ENCODE data around the gene MRNIP. TPM values are rescaled to one million over a fixed set of nuclear protein-coding genes. Genes with fewer than 3 reads are reported as not detected.
A peak's percentile ranks its signal among the peaks of the same experiment; 100 is the strongest.

MRNIP gene
- total RNA-seq, 1 donor from 2014 or later = 42.2 TPM

- Mint-ChIP-seq H3K27ac (ENCODE audit: unreplicated experiment) (no peak overlapping the region), H3K27me3 (ENCODE audit: low read depth) (no peaks in the 10 kb centered on the region), H3K4me3 (peak overlapping the region; percentile 65), H3K36me3 (ENCODE audit: low read depth) (peaks cover 3% of the 10 kb centered on the region), H3K4me1 (peaks cover 5% of the 10 kb centered on the region), H3K9me3 (no peaks in the 10 kb centered on the region)
- DNase-seq (ENCODE audit: low read depth, low spot score) = no peak
- TF ChIP-seq, protein P1, sequence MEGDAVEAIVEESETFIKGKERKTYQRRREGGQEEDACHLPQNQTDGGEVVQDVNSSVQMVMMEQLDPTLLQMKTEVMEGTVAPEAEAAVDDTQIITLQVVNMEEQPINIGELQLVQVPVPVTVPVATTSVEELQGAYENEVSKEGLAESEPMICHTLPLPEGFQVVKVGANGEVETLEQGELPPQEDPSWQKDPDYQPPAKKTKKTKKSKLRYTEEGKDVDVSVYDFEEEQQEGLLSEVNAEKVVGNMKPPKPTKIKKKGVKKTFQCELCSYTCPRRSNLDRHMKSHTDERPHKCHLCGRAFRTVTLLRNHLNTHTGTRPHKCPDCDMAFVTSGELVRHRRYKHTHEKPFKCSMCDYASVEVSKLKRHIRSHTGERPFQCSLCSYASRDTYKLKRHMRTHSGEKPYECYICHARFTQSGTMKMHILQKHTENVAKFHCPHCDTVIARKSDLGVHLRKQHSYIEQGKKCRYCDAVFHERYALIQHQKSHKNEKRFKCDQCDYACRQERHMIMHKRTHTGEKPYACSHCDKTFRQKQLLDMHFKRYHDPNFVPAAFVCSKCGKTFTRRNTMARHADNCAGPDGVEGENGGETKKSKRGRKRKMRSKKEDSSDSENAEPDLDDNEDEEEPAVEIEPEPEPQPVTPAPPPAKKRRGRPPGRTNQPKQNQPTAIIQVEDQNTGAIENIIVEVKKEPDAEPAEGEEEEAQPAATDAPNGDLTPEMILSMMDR (conservative IDR thresholded peaks at IDR 0.05) = no peak
Observed at GRCh38 chr5:179904463-179905160, 46.0 kb upstream of the MRNIP start.

- no peak overlapping the region for H3K27ac Mint-ChIP-seq (ENCODE audit: unreplicated experiment)
- H3K36me3 Mint-ChIP-seq (ENCODE audit: low read depth) = peaks cover 8% of the 10 kb centered on the region
- TF ChIP-seq, protein P1 (conservative IDR thresholded peaks at IDR 0.05) = no peak
- no peaks in the 10 kb centered on the region for H3K27me3 Mint-ChIP-seq (ENCODE audit: low read depth)
- peaks cover 5% of the 10 kb centered on the region for H3K4me1 Mint-ChIP-seq
- DNase-seq (ENCODE audit: low read depth, low spot score) = no peak
- H3K9me3 Mint-ChIP-seq = no peaks in the 10 kb centered on the region
- H3K4me3 Mint-ChIP-seq = no peak overlapping the region
Observed at GRCh38 chr5:179902763-179903158, 44.1 kb upstream of the MRNIP start.

- TF ChIP-seq, protein P1 (conservative IDR thresholded peaks at IDR 0.05) = no peak
- Mint-ChIP-seq H3K27ac (ENCODE audit: unreplicated experiment) (no peak overlapping the region), H3K9me3 (no peaks in the 10 kb centered on the region), H3K4me1 (peaks cover 5% of the 10 kb centered on the region), H3K27me3 (ENCODE audit: low read depth) (no peaks in the 10 kb centered on the region), H3K4me3 (peak overlapping the region; percentile 56), H3K36me3 (ENCODE audit: low read depth) (peaks cover 8% of the 10 kb centered on the region)
- no peak for DNase-seq (ENCODE audit: low read depth, low spot score)
Observed at GRCh38 chr5:179901915-179902762, 43.5 kb upstream of the MRNIP start.

DNA sequence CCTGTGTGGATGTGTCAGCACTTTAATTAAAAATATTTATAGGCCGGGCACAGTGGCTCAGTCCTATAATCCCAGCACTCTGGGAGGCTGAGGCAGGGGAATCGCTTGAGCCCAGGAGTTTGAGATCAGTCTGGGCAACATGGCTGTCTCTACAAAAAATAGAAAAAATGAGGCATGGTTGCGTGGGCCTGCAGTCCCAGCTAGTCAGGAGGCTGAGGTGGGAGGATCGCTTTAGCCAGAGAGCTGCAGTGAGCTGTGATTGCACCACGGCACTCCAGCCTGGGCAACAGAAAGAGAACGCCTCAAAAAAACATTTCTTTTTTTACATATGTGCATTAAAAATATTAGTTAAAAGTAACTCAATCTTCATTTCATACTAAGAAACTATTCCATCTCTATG is 42.8 kb upstream of the MRNIP start:
- no peak for DNase-seq (ENCODE audit: low read depth, low spot score)
- Mint-ChIP-seq H3K27ac (ENCODE audit: unreplicated experiment) (no peak overlapping the region), H3K4me3 (no peak overlapping the region)

DNA sequence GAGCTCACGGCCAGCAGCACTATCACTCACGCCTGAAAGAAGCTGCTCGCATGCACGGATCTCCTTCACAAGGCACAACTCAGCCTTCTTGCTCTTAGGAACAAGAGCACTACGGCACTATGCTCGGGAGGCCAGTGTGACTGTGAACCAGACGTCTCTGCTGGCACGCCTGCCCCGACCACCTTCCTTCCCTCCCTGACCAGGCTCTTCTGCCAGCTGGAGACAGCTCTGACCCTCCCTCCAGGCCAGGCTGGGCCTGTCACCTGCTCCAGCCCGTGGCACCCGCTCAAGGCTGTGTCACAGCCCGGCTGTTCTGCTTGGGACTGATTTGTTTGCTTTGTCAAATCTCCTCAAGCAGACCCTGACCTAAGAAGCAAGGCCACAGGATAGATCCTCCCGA is 42.1 kb upstream of the MRNIP start:
- Mint-ChIP-seq H3K4me3 (no peak overlapping the region), H3K27ac (ENCODE audit: unreplicated experiment) (no peak overlapping the region), H3K27me3 (ENCODE audit: low read depth) (no peaks in the 10 kb centered on the region), H3K4me1 (no peaks in the 10 kb centered on the region), H3K9me3 (no peaks in the 10 kb centered on the region), H3K36me3 (ENCODE audit: low read depth) (peaks cover 8% of the 10 kb centered on the region)
- TF ChIP-seq, protein P1 (conservative IDR thresholded peaks at IDR 0.05) = no peak
- no peak for DNase-seq (ENCODE audit: low read depth, low spot score)

More for the DNA sequence above, 42.8 kb upstream of the MRNIP start:
- TF ChIP-seq, protein P1 (conservative IDR thresholded peaks at IDR 0.05) = no peak
- Mint-ChIP-seq H3K4me1 (peaks cover 5% of the 10 kb centered on the region), H3K36me3 (ENCODE audit: low read depth) (peaks cover 8% of the 10 kb centered on the region), H3K9me3 (no peaks in the 10 kb centered on the region), H3K27me3 (ENCODE audit: low read depth) (no peaks in the 10 kb centered on the region)
